Transverse colon (tissue), 4 donors: Measurements from ENCODE around the gene PEX3.

Experiments used
- CTCF ChIP-seq, 5 experiments: fragments of 200-600 bp in 3 of 5; fragments of 450-650 bp in 2 of 5; sonication (generic) in 3 of 5; IDR thresholded peaks; 1 replicate in 2 of 5; 2 replicates in 3 of 5; pipeline ENCODE4 v1.5.1; 2016 to 2017; ENCODE audit warnings: antibody characterized with exemption in 5 of 5, inconsistent platforms in 3 of 5, mild to moderate bottlenecking in 2 of 5, moderate library complexity in 1 of 5
- EP300 ChIP-seq: sonication (generic); formaldehyde crosslinking; IDR thresholded peaks from one replicate; pipeline ENCODE4 v1.6.1; 2017; ENCODE audit warnings: antibody characterized with exemption, low read depth
- POLR2A ChIP-seq: fragments of 450-650 bp; IDR thresholded peaks from one replicate; pipeline ENCODE4 v1.6.1; 2016; ENCODE audit warnings: antibody characterized with exemption, mild to moderate bottlenecking, moderate library complexity
- POLR2AphosphoS5 ChIP-seq, 3 donors: sonication (generic); formaldehyde crosslinking; IDR thresholded peaks; one replicate each; pipeline ENCODE4 v1.6.1; 2016; ENCODE audit warnings: antibody characterized with exemption in 3 of 3

GRCh38 chr6:143522039-143522600 is 71.5 kb downstream of the PEX3 start:
- TF ChIP-seq CTCF (IDR thresholded peaks at IDR 0.05) (no peak), POLR2A (no peak), POLR2AphosphoS5 (IDR thresholded peaks at IDR 0.05) (no peak), EP300 (no peak)
